GM12864 (cell line): ENCODE results near the gene KRTAP22-1.

Experiments
- DNase-seq: peaks from one replicate; pipeline ENCODE4 v3.0.0-alpha.2; 2011; ENCODE audit warnings: low read depth
- H3K4me3 ChIP-seq: 2 replicates; pipeline ENCODE4 v1.5.1; 2011; ENCODE audit warnings: mild to moderate bottlenecking, low read depth, low read length, control low read depth
- CTCF ChIP-seq: IDR thresholded peaks from 2 replicates; pipeline ENCODE4 v1.5.1; 2011; ENCODE audit warnings: low read depth, mild to moderate bottlenecking, moderate library complexity, low read length, control low read depth, inconsistent platforms; ENCODE audit errors: missing control alignments

KRTAP22-1 gene

GRCh38 chr21:30600787-30601186 lies at the start of gene KRTAP22-1:
Gene KRTAP22-1, plus strand, starts transcription at chr21:30601087.
- TF ChIP-seq CTCF, result no peak
- no peak for DNase-seq

GRCh38 chr21:30552782-30553181 lies 48.1 kb upstream of the KRTAP22-1 start:
- H3K4me3 ChIP-seq, result no peak overlapping the region
- DNase-seq, result no peak
- no peak for TF ChIP-seq CTCF

More at GRCh38 chr21:30600787-30601186, at the start of gene KRTAP22-1:
- H3K4me3 ChIP-seq, result no peak within 1 kb of the TSS

GRCh38 chr21:30555095-30555494 lies 45.8 kb upstream of the KRTAP22-1 start:
- DNase-seq, result no peak
- no peak overlapping the region for H3K4me3 ChIP-seq
- TF ChIP-seq CTCF, result no peak

- no peak for TF ChIP-seq CTCF
- no peak for DNase-seq
- H3K4me3 ChIP-seq, result no peak within 1 kb of the TSS
Observed at GRCh38 chr21:30561264-30561895, 39.5 kb upstream of the KRTAP22-1 start, which contains the start of gene KRTAP19-7. Gene KRTAP19-7, minus strand, starts transcription at chr21:30561314. Its CDS starts 25 bp downstream, at chr21:30561289.

GRCh38 chr21:30561957-30562356 lies 38.9 kb upstream of the KRTAP22-1 start:
- no peak overlapping the region for H3K4me3 ChIP-seq
- no peak for DNase-seq
- TF ChIP-seq CTCF, result no peak

- no peak overlapping the region for H3K4me3 ChIP-seq
- no peak for TF ChIP-seq CTCF
- no peak for DNase-seq
Observed at GRCh38 chr21:30563072-30563471, 37.8 kb upstream of the KRTAP22-1 start.

GRCh38 chr21:30563630-30564029 lies 37.3 kb upstream of the KRTAP22-1 start:
- no peak overlapping the region for H3K4me3 ChIP-seq
- no peak for TF ChIP-seq CTCF
- no peak for DNase-seq
